HepG2 (cell line): ENCODE data around the gene GLCE.

Experiments
- EP300 ChIP-seq, 3 experiments: sonication (generic) in 1 of 3; formaldehyde crosslinking in 1 of 3; IDR thresholded peaks; 2 replicates each; pipeline versions ENCODE4 v1.5.1 to v1.6.1; 2011 to 2020; ENCODE audit warnings: low read depth in 2 of 3, low read length in 2 of 3, borderline replicate concordance in 1 of 3, improper control_type of control experiment in 1 of 3, mild to moderate bottlenecking in 1 of 3, missing genetic modification reagents in 1 of 3, moderate library complexity in 1 of 3
- IKZF1 ChIP-seq: fragments of 450-650 bp; IDR thresholded peaks from 2 replicates; pipeline ENCODE4 v1.7.1; 2016
- NR3C1 ChIP-seq: sonication (generic); formaldehyde crosslinking; IDR thresholded peaks from 2 replicates; pipeline ENCODE4 v1.4.0; 2020; ENCODE audit warnings: missing genetic modification reagents
- POLR2AphosphoS5 ChIP-seq: IDR thresholded peaks from 2 replicates; pipeline ENCODE4 v1.6.1; 2012; ENCODE audit warnings: low read depth, low read length
- POLR2G ChIP-seq: fragments of 200-400 bp; formaldehyde crosslinking; IDR thresholded peaks from 2 replicates; pipeline ENCODE4 v1.6.1; 2018; ENCODE audit warnings: mild to moderate bottlenecking, low read depth, low read length, moderate library complexity
- RXRA ChIP-seq: sonication (generic); formaldehyde crosslinking; IDR thresholded peaks from 2 replicates; pipeline ENCODE4 v1.5.1; 2020; ENCODE audit warnings: missing genetic modification reagents
- TF ChIP-seq, protein P1 (sequence below): sonication (generic); formaldehyde crosslinking; IDR thresholded peaks from 2 replicates; pipeline ENCODE4 v1.5.0; 2020; ENCODE audit warnings: mild to moderate bottlenecking, missing genetic modification reagents, moderate library complexity
- TF ChIP-seq, protein P2 (sequence below): IDR thresholded peaks from 2 replicates; pipeline ENCODE4 v1.6.1; 2012; ENCODE audit warnings: inconsistent platforms
- TF ChIP-seq, protein P3 (sequence below): IDR thresholded peaks from 2 replicates; pipeline ENCODE4 v1.6.1; 2016; ENCODE audit warnings: missing compliant biosample characterization, missing genetic modification reagents, borderline replicate concordance

DNA sequence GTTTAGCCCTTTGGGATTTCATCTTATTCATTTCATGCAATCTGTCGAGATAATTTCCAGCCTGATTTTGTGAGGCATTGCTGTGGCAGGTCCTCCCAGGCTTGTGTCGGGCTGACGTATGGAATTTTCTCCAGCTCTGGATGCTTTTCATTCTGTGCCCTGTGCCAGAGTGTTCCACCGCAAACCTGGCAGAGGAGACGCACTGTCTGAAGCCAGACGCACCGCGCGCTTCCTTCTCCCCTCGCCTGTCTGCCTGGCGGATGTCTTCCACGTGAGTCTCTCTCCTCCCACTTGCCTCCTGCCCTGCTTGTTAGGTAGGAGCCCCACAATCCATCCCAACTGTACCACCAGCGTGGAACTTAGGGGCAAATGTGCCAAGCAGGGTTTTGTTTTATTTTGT, 20.1 kb upstream of the GLCE start:
- TF ChIP-seq EP300 (IDR thresholded peaks at IDR 0.05; ENCODE audit: low read depth in 2 of 2, low read length in 2 of 2) (no peak), EP300 (CRISPR knock-in tag; IDR thresholded peaks at IDR 0.05; ENCODE audit: borderline replicate concordance) (no peak), RXRA (no peak), IKZF1 (no peak), POLR2AphosphoS5 (no peak), POLR2G (no peak), NR3C1 (CRISPR knock-in tag) (no peak)
- TF ChIP-seq, protein P1, sequence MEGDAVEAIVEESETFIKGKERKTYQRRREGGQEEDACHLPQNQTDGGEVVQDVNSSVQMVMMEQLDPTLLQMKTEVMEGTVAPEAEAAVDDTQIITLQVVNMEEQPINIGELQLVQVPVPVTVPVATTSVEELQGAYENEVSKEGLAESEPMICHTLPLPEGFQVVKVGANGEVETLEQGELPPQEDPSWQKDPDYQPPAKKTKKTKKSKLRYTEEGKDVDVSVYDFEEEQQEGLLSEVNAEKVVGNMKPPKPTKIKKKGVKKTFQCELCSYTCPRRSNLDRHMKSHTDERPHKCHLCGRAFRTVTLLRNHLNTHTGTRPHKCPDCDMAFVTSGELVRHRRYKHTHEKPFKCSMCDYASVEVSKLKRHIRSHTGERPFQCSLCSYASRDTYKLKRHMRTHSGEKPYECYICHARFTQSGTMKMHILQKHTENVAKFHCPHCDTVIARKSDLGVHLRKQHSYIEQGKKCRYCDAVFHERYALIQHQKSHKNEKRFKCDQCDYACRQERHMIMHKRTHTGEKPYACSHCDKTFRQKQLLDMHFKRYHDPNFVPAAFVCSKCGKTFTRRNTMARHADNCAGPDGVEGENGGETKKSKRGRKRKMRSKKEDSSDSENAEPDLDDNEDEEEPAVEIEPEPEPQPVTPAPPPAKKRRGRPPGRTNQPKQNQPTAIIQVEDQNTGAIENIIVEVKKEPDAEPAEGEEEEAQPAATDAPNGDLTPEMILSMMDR (CRISPR knock-in tag): no peak
- TF ChIP-seq, protein P2, sequence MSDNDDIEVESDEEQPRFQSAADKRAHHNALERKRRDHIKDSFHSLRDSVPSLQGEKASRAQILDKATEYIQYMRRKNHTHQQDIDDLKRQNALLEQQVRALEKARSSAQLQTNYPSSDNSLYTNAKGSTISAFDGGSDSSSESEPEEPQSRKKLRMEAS: no peak
- TF ChIP-seq, protein P3, sequence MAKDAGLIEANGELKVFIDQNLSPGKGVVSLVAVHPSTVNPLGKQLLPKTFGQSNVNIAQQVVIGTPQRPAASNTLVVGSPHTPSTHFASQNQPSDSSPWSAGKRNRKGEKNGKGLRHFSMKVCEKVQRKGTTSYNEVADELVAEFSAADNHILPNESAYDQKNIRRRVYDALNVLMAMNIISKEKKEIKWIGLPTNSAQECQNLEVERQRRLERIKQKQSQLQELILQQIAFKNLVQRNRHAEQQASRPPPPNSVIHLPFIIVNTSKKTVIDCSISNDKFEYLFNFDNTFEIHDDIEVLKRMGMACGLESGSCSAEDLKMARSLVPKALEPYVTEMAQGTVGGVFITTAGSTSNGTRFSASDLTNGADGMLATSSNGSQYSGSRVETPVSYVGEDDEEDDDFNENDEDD: no peak
